Embryonic facial prominence (tissue), 1 donor: Measurements from ENCODE around the gene E2F1.
"Not testable (repeated sequence)": the region's sequence is repeated elsewhere in the genome, so short reads cannot be mapped to it uniquely, and the experiment has no call there.

ENCODE experiments used
- DNase-seq: peaks from one replicate; pipeline ENCODE4 v3.0.0-alpha.2; 2016; ENCODE audit errors: extremely low spot score

The E2F1 gene

GRCh38 chr20:33658929-33659328 lies 27.3 kb downstream of the E2F1 start:
- no peak for DNase-seq

GRCh38 chr20:33658510-33658909 lies 27.7 kb downstream of the E2F1 start:
- DNase-seq = no peak

GRCh38 chr20:33657704-33658095 lies 28.5 kb downstream of the E2F1 start:
- no peak for DNase-seq

GRCh38 chr20:33656783-33657703 lies 29.1 kb downstream of the E2F1 start:
- no peak for DNase-seq

- DNase-seq = no peak
Observed at GRCh38 chr20:33656010-33656782, 30.0 kb downstream of the E2F1 start.

- no peak for DNase-seq
Observed at GRCh38 chr20:33655164-33655563, 31.0 kb downstream of the E2F1 start.

- no peak for DNase-seq
Observed at GRCh38 chr20:33654680-33655161, 31.5 kb downstream of the E2F1 start.

GRCh38 chr20:33653900-33654596 lies 32.1 kb downstream of the E2F1 start:
- no peak for DNase-seq

- no peak for DNase-seq
Observed at GRCh38 chr20:33653218-33653899, 32.8 kb downstream of the E2F1 start.

- no peak for DNase-seq
Observed at GRCh38 chr20:33651562-33652048, 34.6 kb downstream of the E2F1 start.

- DNase-seq = no peak
Observed at GRCh38 chr20:33650753-33651561, 35.2 kb downstream of the E2F1 start.

GRCh38 chr20:33650111-33650752 lies 36.0 kb downstream of the E2F1 start:
- no peak for DNase-seq

GRCh38 chr20:33649201-33649681 lies 36.9 kb downstream of the E2F1 start:
- DNase-seq = no peak

GRCh38 chr20:33648396-33649004 lies 37.7 kb downstream of the E2F1 start:
- DNase-seq = no peak

- DNase-seq = no peak
Observed at GRCh38 chr20:33647603-33648395, 38.4 kb downstream of the E2F1 start.

- DNase-seq = not testable (repeated sequence)
Observed at GRCh38 chr20:33646959-33647602, 39.1 kb downstream of the E2F1 start.

GRCh38 chr20:33646191-33646590 lies 40.0 kb downstream of the E2F1 start:
- DNase-seq = no peak

- DNase-seq = no peak
Observed at GRCh38 chr20:33645396-33645795, 40.8 kb downstream of the E2F1 start.
